HG02885 (cell line): ENCODE results near the gene TAB3.
A peak's percentile ranks its signal among the peaks of the same experiment; 100 is the strongest.

Experiments
- ATAC-seq: cut with Tn5 transposase; IDR thresholded peaks from one replicate; pipeline ENCODE4 v1.9.1; 2021; ENCODE audit warnings: mild to moderate bottlenecking; ENCODE audit not compliant: unreplicated experiment, poor library complexity

Gene TAB3

GRCh38 chrX:30889147-30890140 is at the start of gene TAB3:
TSS of gene TAB3 (minus strand) at chrX:30889254. CDS start at chrX:30859588, 29,666 bp downstream.
- ATAC-seq = peak; percentile 91

- ATAC-seq = no peak
Measured at GRCh38 chrX:30938295-30938694, 49.2 kb upstream of the TAB3 start.

GRCh38 chrX:30935985-30936384 is 46.9 kb upstream of the TAB3 start:
- ATAC-seq = no peak

- no peak for ATAC-seq
Measured at GRCh38 chrX:30931920-30932319, 42.9 kb upstream of the TAB3 start.

GRCh38 chrX:30930679-30931078 is 41.6 kb upstream of the TAB3 start:
- ATAC-seq = no peak

- ATAC-seq = no peak
Measured at GRCh38 chrX:30930143-30930542, 41.1 kb upstream of the TAB3 start.

- no peak for ATAC-seq
Measured at GRCh38 chrX:30920271-30920670, 31.2 kb upstream of the TAB3 start.

GRCh38 chrX:30918480-30918879 is 29.4 kb upstream of the TAB3 start:
- no peak for ATAC-seq

GRCh38 chrX:30913492-30913891 is 24.4 kb upstream of the TAB3 start:
- ATAC-seq = no peak

- no peak for ATAC-seq
Measured at GRCh38 chrX:30910124-30910860, 21.2 kb upstream of the TAB3 start.

- no peak for ATAC-seq
Measured at GRCh38 chrX:30906726-30907125, 17.7 kb upstream of the TAB3 start.

- ATAC-seq = no peak
Measured at GRCh38 chrX:30905321-30905720, 16.3 kb upstream of the TAB3 start.

- ATAC-seq = no peak
Measured at GRCh38 chrX:30904632-30905031, 15.6 kb upstream of the TAB3 start.

GRCh38 chrX:30904186-30904585 is 15.1 kb upstream of the TAB3 start:
- ATAC-seq = no peak

- ATAC-seq = peak; percentile 43
Measured at GRCh38 chrX:30900227-30900626, 11.2 kb upstream of the TAB3 start.

- no peak for ATAC-seq
Measured at GRCh38 chrX:30898886-30899285, 9.8 kb upstream of the TAB3 start.

GRCh38 chrX:30895370-30895769 is 6.3 kb upstream of the TAB3 start:
- ATAC-seq = no peak

GRCh38 chrX:30893206-30893605 is 4.2 kb upstream of the TAB3 start:
- ATAC-seq = no peak

GRCh38 chrX:30892591-30892990 is 3.5 kb upstream of the TAB3 start:
- ATAC-seq = no peak

GRCh38 chrX:30888526-30889146 is 418 bp downstream of the TAB3 start:
- ATAC-seq = peak; percentile 28

GRCh38 chrX:30887721-30888120 is 1.3 kb downstream of the TAB3 start:
- ATAC-seq = no peak
